Calu3 (cell line): ENCODE results near the gene FBXO9. TPM values are rescaled to one million over a fixed set of nuclear protein-coding genes. Genes with fewer than 3 reads are reported as not detected.

Experiments
- BruUV-seq: library from RNA; stranded (reverse); fragments of 400-500 nt; replicated peaks from 2 replicates; lab custom pipeline; 2021; lab: Mats Ljungman, UMichigan
- CTCF ChIA-PET: fragments of 300-600 bp; sonication (Branson Sonifier 250); formaldehyde crosslinking; loops from one replicate; lab custom pipeline; 2022; ENCODE audit warnings: antibody characterized with exemption; lab: Charles Lee
- DNase-seq: peaks from one replicate; pipeline ENCODE4 v3.0.0; 2022
- H3K27ac Mint-ChIP-seq: one replicate; pipeline ENCODE4 v1.8.0; 2022; ENCODE audit warnings: mixed read lengths; ENCODE audit not compliant: unreplicated experiment
- H3K27me3 Mint-ChIP-seq: one replicate; pipeline ENCODE4 v1.8.0; 2022; ENCODE audit warnings: mixed read lengths; ENCODE audit not compliant: unreplicated experiment
- H3K36me3 Mint-ChIP-seq: one replicate; pipeline ENCODE4 v1.8.0; 2022; ENCODE audit warnings: mild to moderate bottlenecking, moderate library complexity, mixed read lengths; ENCODE audit not compliant: insufficient read depth, unreplicated experiment
- H3K4me1 Mint-ChIP-seq: one replicate; pipeline ENCODE4 v1.8.0; 2022; ENCODE audit warnings: mild to moderate bottlenecking, low read depth, mixed read lengths; ENCODE audit not compliant: unreplicated experiment
- H3K4me3 Mint-ChIP-seq: one replicate; pipeline ENCODE4 v1.8.0; 2022; ENCODE audit warnings: mild to moderate bottlenecking, low read depth, moderate library complexity, mixed read lengths; ENCODE audit not compliant: unreplicated experiment
- H3K9me3 Mint-ChIP-seq: one replicate; pipeline ENCODE4 v1.8.0; 2022; ENCODE audit warnings: low read depth, mixed read lengths; ENCODE audit not compliant: unreplicated experiment
- CTCF ChIP-seq: fragments of 200-600 bp; IDR thresholded peaks from one replicate; pipeline ENCODE4 v1.8.0; 2022; ENCODE audit warnings: antibody characterized with exemption; ENCODE audit not compliant: unreplicated experiment
- intact Hi-C: fragments of 100-400 bp; cut with micrococcal nuclease; formaldehyde crosslinking; loops from one replicate; pipeline ENCODE4 v1.10.0; 2022; ENCODE audit not compliant: unreplicated experiment
- total RNA-seq: library from RNA; stranded (reverse); gene quantifications from 2 replicates; pipeline ENCODE4 v1.2.3, GENCODE V29; 2022

Gene FBXO9
- total RNA-seq, 1 experiment from 2014 or later: 94.5 TPM

DNA sequence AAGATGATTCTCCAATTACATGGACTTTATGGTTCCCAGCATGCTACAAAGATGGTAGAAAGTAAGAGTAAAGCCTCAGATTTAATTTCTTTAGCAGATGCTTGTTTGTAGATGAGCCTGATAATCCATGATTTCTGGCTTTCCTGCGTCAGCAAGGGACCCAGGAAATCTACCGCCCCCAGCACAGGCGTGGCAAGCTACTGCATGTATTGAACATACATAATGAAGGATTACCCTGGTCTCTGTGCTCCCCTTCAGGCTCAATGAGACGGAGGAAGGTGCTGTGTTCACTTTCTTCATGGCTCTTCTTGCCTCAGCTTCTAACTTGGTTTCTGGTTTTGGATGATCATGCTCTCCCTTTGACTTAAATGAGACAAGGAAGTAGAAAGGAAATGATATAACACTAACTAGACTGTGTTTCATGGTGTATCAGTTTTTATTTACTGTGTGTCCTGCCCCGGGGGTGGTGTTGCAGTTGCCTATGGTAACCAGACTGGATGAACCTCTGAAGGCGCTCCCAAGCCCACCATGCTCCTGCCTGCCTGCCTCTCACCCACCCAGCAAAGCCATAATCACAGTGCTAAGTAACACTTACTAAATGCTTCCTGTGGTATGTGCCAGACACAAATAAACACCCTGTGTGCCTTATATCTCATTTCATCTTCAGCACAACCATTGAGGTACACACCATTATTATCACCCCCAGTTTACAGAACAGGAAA lies 65.5 kb downstream of the FBXO9 start:
- H3K27ac Mint-ChIP-seq: peak overlapping the region; percentile 54
- intact Hi-C loops: no loop called here
- no peaks in the 10 kb centered on the region for H3K27me3 Mint-ChIP-seq
- H3K36me3 Mint-ChIP-seq: no peaks in the 10 kb centered on the region
- no peak for TF ChIP-seq CTCF
- peaks cover 46% of the 10 kb centered on the region for H3K4me1 Mint-ChIP-seq
- CTCF ChIA-PET: interaction anchor here (1.1 to 2.6 kb wide), 2 partner anchors 19 to 24 kb away, joined by 4 to 10 read pairs; no protein-coding TSS in a partner anchor
- no peaks in the 10 kb centered on the region for H3K9me3 Mint-ChIP-seq
- no TSS peak for BruUV-seq
- H3K4me3 Mint-ChIP-seq: no peak overlapping the region
- no peak for DNase-seq

DNA sequence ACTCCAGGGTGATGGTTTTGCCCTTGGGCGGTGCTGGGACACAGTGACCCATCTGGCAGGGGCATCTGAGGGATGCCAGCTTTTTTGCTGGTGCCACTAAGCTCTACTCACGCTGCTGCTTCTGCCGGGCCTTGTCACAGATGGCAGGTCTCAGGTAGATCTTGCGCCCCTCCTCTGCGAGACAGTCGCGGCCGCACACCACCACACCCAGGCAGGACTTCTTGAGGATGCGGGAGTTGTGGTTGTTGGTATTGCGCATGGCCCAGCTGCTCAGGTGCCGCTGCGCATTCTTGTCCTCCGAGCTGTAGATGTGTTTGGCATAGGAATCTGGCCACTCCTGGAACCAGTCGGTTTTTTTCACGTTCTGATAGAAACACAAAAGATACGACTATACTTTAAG lies 68.8 kb downstream of the FBXO9 start:
- H3K27me3 Mint-ChIP-seq: no peaks in the 10 kb centered on the region

GRCh38 chr6:53134601-53135235 lies 69.5 kb downstream of the FBXO9 start:
- DNase-seq: no peak
- BruUV-seq: no TSS peak
- no peaks in the 10 kb centered on the region for H3K36me3 Mint-ChIP-seq
- H3K4me3 Mint-ChIP-seq: no peak overlapping the region
- H3K27ac Mint-ChIP-seq: no peak overlapping the region
- H3K27me3 Mint-ChIP-seq: no peaks in the 10 kb centered on the region
- no peaks in the 10 kb centered on the region for H3K9me3 Mint-ChIP-seq
- no peak for TF ChIP-seq CTCF
- peaks cover 35% of the 10 kb centered on the region for H3K4me1 Mint-ChIP-seq
- CTCF ChIA-PET: no interaction called here
- intact Hi-C loops: no loop called here

More for the DNA sequence above, 68.8 kb downstream of the FBXO9 start:
- no peak overlapping the region for H3K27ac Mint-ChIP-seq
- peaks cover 39% of the 10 kb centered on the region for H3K4me1 Mint-ChIP-seq
- no peaks in the 10 kb centered on the region for H3K9me3 Mint-ChIP-seq
- BruUV-seq: no TSS peak
- H3K4me3 Mint-ChIP-seq: no peak overlapping the region
- CTCF ChIA-PET: no interaction called here
- intact Hi-C loops: no loop called here
- DNase-seq: no peak
- no peaks in the 10 kb centered on the region for H3K36me3 Mint-ChIP-seq
- no peak for TF ChIP-seq CTCF

DNA sequence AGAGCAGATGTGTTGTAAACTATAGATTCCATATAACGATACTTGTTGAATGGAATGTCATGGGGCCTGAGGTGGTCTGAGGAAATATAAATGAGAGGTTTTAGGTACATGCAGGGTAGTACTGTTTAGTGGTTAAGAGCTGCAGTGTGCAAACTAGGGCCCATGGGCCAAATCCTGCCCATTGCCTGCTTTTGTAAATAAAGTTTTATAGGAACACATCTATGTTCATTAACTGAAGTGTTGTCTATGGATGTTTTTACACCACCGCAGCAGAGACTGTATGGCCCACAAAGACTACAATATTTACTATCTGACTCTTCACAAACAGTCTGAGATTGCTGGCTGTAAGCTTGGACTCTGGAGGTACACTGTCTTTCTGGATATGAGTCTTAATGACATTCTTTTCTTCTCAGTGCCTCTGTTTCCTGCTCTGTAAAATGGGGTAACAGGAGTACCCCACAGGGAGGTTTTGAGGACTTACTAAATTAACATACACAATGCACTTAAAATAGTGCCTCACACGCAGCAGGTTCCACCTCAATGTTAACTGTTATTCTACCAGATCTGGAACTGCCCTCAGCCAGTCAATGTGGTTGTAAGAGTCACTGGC lies 70.9 kb downstream of the FBXO9 start:
- CTCF ChIA-PET: no interaction called here
- BruUV-seq: no TSS peak
- H3K9me3 Mint-ChIP-seq: no peaks in the 10 kb centered on the region
- H3K27me3 Mint-ChIP-seq: no peaks in the 10 kb centered on the region
- no peak for DNase-seq
- no peak for TF ChIP-seq CTCF
- intact Hi-C loops: no loop called here
- H3K4me3 Mint-ChIP-seq: no peak overlapping the region
- no peaks in the 10 kb centered on the region for H3K36me3 Mint-ChIP-seq
- H3K4me1 Mint-ChIP-seq: peaks cover 22% of the 10 kb centered on the region
- H3K27ac Mint-ChIP-seq: no peak overlapping the region
